ENCODE data around the gene CDKAL1. TPM values are rescaled to one million over a fixed set of nuclear protein-coding genes. Genes with fewer than 3 reads are reported as not detected.

CDKAL1 gene
- total and polyA plus RNA-seq, 10 of the 15 experiments (the other 5 are each of a cell fraction or from before 2014, with no cell fraction given), result 10.7 to 26.9 (median 17.3) TPM

DNA sequence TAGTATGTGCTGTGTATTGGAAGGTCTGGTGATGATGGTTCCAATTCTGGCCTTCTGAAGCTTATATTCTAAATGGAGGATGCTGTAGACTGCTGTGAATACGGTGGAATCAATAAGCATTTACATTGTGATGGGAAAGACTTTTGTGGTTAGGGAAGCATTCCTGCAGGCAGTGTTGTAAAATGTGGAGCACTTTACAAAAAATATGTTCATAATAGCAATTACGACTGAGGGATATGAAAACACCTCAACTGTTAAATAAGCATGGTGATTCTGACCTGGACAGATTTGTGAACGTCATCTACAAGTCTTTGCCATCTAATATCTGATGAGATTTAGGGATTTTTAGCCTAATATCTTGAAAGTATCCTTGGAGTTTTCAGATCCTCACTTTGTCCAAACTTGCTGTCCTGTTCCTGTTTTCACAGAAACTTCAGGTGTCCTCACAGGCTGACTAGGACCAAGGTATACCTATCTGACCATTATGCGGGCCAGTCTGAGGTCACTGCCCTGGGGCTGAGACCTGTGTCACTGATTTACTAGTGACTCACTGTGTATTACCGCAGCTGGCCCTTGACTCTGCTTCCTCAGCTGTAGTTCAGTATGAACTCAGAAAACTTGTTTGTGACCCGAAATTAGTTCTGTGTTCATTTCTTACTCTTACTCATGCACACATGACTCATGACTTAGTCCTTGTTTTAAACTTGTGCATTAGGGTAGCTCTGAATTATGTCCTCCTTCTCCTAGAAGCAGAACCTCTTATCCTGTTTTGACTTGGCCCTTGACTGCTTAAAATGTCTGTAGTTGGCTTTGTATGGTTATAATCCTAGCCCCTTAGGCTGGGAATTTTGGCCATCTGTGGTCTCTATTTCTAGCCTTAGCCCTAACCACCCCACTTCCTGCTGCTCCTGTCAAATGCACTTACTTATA is 343.0 kb downstream of the CDKAL1 start (continued):
- TF ChIP-seq CEBPB (IDR thresholded peaks at IDR 0.05; ENCODE audit: borderline replicate concordance in 1 of 2, low read depth in 2 of 2, low read length in 2 of 2), result peak in 1 of 2 experiments; percentile 54; a peak in 1 of 4 replicates
- TF ChIP-seq, protein P1, sequence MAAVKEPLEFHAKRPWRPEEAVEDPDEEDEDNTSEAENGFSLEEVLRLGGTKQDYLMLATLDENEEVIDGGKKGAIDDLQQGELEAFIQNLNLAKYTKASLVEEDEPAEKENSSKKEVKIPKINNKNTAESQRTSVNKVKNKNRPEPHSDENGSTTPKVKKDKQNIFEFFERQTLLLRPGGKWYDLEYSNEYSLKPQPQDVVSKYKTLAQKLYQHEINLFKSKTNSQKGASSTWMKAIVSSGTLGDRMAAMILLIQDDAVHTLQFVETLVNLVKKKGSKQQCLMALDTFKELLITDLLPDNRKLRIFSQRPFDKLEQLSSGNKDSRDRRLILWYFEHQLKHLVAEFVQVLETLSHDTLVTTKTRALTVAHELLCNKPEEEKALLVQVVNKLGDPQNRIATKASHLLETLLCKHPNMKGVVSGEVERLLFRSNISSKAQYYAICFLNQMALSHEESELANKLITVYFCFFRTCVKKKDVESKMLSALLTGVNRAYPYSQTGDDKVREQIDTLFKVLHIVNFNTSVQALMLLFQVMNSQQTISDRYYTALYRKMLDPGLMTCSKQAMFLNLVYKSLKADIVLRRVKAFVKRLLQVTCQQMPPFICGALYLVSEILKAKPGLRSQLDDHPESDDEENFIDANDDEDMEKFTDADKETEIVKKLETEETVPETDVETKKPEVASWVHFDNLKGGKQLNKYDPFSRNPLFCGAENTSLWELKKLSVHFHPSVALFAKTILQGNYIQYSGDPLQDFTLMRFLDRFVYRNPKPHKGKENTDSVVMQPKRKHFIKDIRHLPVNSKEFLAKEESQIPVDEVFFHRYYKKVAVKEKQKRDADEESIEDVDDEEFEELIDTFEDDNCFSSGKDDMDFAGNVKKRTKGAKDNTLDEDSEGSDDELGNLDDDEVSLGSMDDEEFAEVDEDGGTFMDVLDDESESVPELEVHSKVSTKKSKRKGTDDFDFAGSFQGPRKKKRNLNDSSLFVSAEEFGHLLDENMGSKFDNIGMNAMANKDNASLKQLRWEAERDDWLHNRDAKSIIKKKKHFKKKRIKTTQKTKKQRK (IDR thresholded peaks at IDR 0.05; ENCODE audit: low read depth, low read length), result no peak
- peak; percentile 27 to 69; a peak in 2 of 4 replicates for TF ChIP-seq BHLHE40 (IDR thresholded peaks at IDR 0.05; ENCODE audit: borderline replicate concordance in 1 of 2, low read depth in 2 of 2, low read length in 1 of 2)
- TF ChIP-seq ZSCAN29 (IDR thresholded peaks at IDR 0.05), result no peak
- no peak for TF ChIP-seq ELK1 (IDR thresholded peaks at IDR 0.05; ENCODE audit: low read depth, low read length)
- peak; percentile 84; the same call in 1 of the 2 replicates for TF ChIP-seq TBL1XR1 (IDR thresholded peaks at IDR 0.05; ENCODE audit: low read depth, low read length)
- no peak for TF ChIP-seq BRCA1 (IDR thresholded peaks at IDR 0.05; ENCODE audit: low read depth, low read length)
- TF ChIP-seq MYC (IDR thresholded peaks at IDR 0.05; ENCODE audit: insufficient read depth, insufficient read length, insufficient replicate concordance, low read length, severe bottlenecking), result no peak
- peak; percentile 5; the same call in 1 of the 2 replicates for TF ChIP-seq CBFB (IDR thresholded peaks at IDR 0.05; ENCODE audit: low read depth)
- TF ChIP-seq IKZF1 (conservative IDR thresholded peaks at IDR 0.05), result peak; percentile 79
- peak; percentile 70; the same call in 1 of the 2 replicates for TF ChIP-seq NBN (IDR thresholded peaks at IDR 0.05)
- TF ChIP-seq TCF3 (IDR thresholded peaks at IDR 0.05; ENCODE audit: borderline replicate concordance, insufficient read depth, low read depth, low read length), result peak; percentile 60; the same call in 1 of the 2 replicates
- TF ChIP-seq EGR1 (IDR thresholded peaks at IDR 0.05; ENCODE audit: borderline replicate concordance in 1 of 2, low read depth in 2 of 2, low read length in 2 of 2), result no peak
- no peak for TF ChIP-seq NFYB (IDR thresholded peaks at IDR 0.05; ENCODE audit: insufficient read depth, low read depth, low read length)
- 0 out of 2 replicates have a peak, but pooled peaks have one; percentile 50 for TF ChIP-seq CBX5 (IDR thresholded peaks at IDR 0.05; ENCODE audit: low read depth)
- 0 out of 2 replicates have a peak, but pooled peaks have one; percentile 48 for TF ChIP-seq CHD2 (IDR thresholded peaks at IDR 0.05; ENCODE audit: borderline replicate concordance, low read depth, low read length)
- no peak for TF ChIP-seq RAD21 (IDR thresholded peaks at IDR 0.05; ENCODE audit: insufficient read depth, low read depth, low read length)
- TF ChIP-seq ATF2 (IDR thresholded peaks at IDR 0.05; ENCODE audit: low read length), result peak; percentile 91
- peak; percentile 58; the same call in 1 of the 2 replicates for TF ChIP-seq MTA3 (IDR thresholded peaks at IDR 0.05; ENCODE audit: borderline replicate concordance, low read length)
- TF ChIP-seq SREBF2 (IDR thresholded peaks at IDR 0.05; ENCODE audit: low read length), result no peak
- TF ChIP-seq TAF1 (IDR thresholded peaks at IDR 0.05; ENCODE audit: borderline replicate concordance, low read depth, low read length), result no peak
- TF ChIP-seq ATF7 (IDR thresholded peaks at IDR 0.05; ENCODE audit: low read depth), result peak; percentile 94
- peak; percentile 19; the same call in 1 of the 2 replicates for TF ChIP-seq SMC3 (IDR thresholded peaks at IDR 0.05; ENCODE audit: borderline replicate concordance, low read length)
- peak; percentile 37; the same call in 1 of the 2 replicates for TF ChIP-seq YY1 (IDR thresholded peaks at IDR 0.05; ENCODE audit: low read depth, low read length)
